Adrenal gland (tissue), 12 donors: ENCODE measurements around the gene RPA3. TPM values are rescaled to one million over a fixed set of nuclear protein-coding genes. Genes with fewer than 3 reads are reported as not detected.

Experiments used
- DNase-seq, 7 donors: peaks; one replicate each; pipeline ENCODE4 v3.0.0-alpha.2; 2019 to 2020
- H3K27ac ChIP-seq, 5 donors: fragments of 200-600 bp; sonication (generic) in 4 of 5; 1 replicate in 3 of 5; 2 replicates in 2 of 5; pipeline versions ENCODE4 v1.5.1 to v1.8.0; 2016 to 2020; ENCODE audit warnings: mild to moderate bottlenecking in 1 of 5
- H3K27me3 ChIP-seq: fragments of 200-600 bp; 2 replicates; pipeline ENCODE4 v1.8.0; 2021
- H3K36me3 ChIP-seq, 2 donors: fragments of 200-600 bp; replicated peaks in 1 of 2; 1 replicate in 1 of 2; 2 replicates in 1 of 2; pipeline versions ENCODE4 v1.5.1 to v1.8.0; 2018 to 2022
- H3K4me1 ChIP-seq, 2 donors: fragments of 200-600 bp; replicated peaks in 1 of 2; 1 replicate in 1 of 2; 2 replicates in 1 of 2; pipeline versions ENCODE4 v1.5.1 to v1.8.0; 2018 to 2021
- H3K4me3 ChIP-seq, 4 donors: fragments of 200-600 bp; sonication (generic) in 3 of 4; one replicate each; pipeline ENCODE4 v1.5.1; 2016 to 2018
- H3K9me3 ChIP-seq, 3 donors: fragments of 200-600 bp; sonication (generic) in 1 of 3; replicated peaks in 1 of 3; 1 replicate in 2 of 3; 2 replicates in 1 of 3; pipeline versions ENCODE4 v1.5.1 to v1.8.0; 2016 to 2021
- POLR2A ChIP-seq, 2 donors: fragments of 450-650 bp; IDR thresholded peaks; one replicate each; pipeline ENCODE4 v1.6.1; 2017; ENCODE audit warnings: antibody characterized with exemption in 2 of 2, mild to moderate bottlenecking in 2 of 2, moderate library complexity in 1 of 2
- WGBS, 4 donors: extraction: QIAGEN DNeasy Blood & Tissue Kit in 2 of 4; methylation state at CpG; one replicate each; pipeline versions ENCODE4 v1.1.5 to v1.1.7; 2013 to 2017; 5-methylcytosine and 5-hydroxymethylcytosine counted together
- intact Hi-C, 2 donors: fragments of 100-400 bp; cut with DNase I; formaldehyde crosslinking; loops; one replicate each; pipeline versions ENCODE4 v1.14.1 to v1.15.0; 2022 to 2023
- polyA plus RNA-seq, 3 donors: library from polyadenylated mRNA; stranded (reverse); fragments of 200-250 nt in 2 of 3; fragments of 350-450 nt in 1 of 3; fragmentation: Illumina TruSeq in 1 of 3; extraction: RNeasy Lipid Tissue Mini Kit (QIAGEN cat#74804) in 1 of 3; gene quantifications; one replicate each; pipeline ENCODE4 v1.2.3, GENCODE V29; 2013 to 2014
- total RNA-seq, 9 donors: library from RNA; depleted of rRNA in 4 of 9; stranded (reverse); fragments of >200 nt in 4 of 9; fragments of 120-200 nt in 1 of 9; fragmentation: NEBNext Ultra II Directional in 1 of 9; extraction: Animal tissue kit (Norgen Biotek cat#: 25700) in 1 of 9; gene quantifications; one replicate each; pipeline versions ENCODE4 v1.1.0 to v1.2.4, GENCODE V29; 2013 to 2023
- TF ChIP-seq, protein P1 (sequence below), 6 experiments: fragments of 450-650 bp in 4 of 6; fragments of 200-600 bp in 2 of 6; sonication (generic) in 1 of 6; IDR thresholded peaks; 1 replicate in 5 of 6; 2 replicates in 1 of 6; pipeline versions ENCODE4 v1.5.1 to v1.8.0; 2016 to 2021; ENCODE audit warnings: antibody characterized with exemption in 6 of 6, mild to moderate bottlenecking in 2 of 6, moderate library complexity in 1 of 6
- donor health status: healthy with polysubstance abuse.
- donor health status: Bipolar disorder and iron deficiency.
- donor health status: DM: yes; HTN: yes; CAD: no.
- donor health status: DM: no; HTN: no; CAD: no.
- donor health status: DM: no; HTN: no; CAD: no.
- donor health status: DM: yes; HTN: yes; CAD: no.

The RPA3 gene
- total and polyA plus RNA-seq, 12 donors, result 15.3 to 52.5 (median 31.1) TPM

DNA sequence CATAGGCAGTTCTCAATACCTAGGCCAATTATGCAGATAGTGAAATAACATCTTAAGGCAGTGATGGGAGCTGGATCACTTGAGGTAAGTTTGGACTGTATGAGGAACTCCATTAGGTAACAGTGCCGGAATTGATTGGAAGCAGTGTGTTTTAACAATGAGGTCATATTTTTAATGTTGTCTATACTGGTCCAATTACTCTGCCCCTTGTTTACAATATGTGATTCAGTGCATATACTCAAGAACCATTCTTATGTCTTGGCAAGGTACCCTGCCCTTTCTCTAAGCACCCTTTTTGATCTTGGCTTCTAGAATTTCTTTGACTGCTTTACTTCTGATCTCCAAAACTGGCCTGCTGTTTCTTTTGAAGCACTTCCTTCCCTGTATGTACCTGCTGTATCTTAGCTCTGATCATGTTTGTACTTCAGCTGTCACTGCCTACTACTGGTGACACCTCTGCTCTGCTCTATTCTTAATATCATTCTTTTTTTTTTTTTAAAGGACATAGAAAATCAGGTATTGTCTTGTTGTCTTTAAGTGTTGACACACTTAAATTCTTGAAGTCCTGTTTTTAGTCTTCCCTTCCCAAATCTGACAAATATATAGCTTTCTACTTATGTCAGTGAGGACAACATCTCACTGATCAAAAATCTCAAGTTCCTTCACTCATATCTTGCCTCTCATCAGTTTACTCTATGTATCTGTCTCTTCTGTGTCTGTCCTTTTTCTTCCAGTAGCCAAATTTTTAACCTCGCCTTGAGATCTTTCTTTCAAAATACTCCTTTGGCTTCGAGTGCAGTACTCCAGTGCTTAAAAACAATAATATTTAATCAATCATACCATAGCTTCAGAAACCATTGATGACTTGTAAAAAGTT is 46.4 kb upstream of the RPA3 start:
- Histone ChIP-seq H3K4me1 (peaks cover 11 to 40% of the 10 kb centered on the region in 2 donors), H3K27me3 (no peaks in the 10 kb centered on the region), H3K36me3 (no peaks in the 10 kb centered on the region), H3K4me3 (no peak overlapping the region), H3K9me3 (no peaks in the 10 kb centered on the region), H3K27ac (no peak overlapping the region)
- no peak for DNase-seq
- TF ChIP-seq POLR2A (IDR thresholded peaks at IDR 0.05), result no peak
- TF ChIP-seq, protein P1, sequence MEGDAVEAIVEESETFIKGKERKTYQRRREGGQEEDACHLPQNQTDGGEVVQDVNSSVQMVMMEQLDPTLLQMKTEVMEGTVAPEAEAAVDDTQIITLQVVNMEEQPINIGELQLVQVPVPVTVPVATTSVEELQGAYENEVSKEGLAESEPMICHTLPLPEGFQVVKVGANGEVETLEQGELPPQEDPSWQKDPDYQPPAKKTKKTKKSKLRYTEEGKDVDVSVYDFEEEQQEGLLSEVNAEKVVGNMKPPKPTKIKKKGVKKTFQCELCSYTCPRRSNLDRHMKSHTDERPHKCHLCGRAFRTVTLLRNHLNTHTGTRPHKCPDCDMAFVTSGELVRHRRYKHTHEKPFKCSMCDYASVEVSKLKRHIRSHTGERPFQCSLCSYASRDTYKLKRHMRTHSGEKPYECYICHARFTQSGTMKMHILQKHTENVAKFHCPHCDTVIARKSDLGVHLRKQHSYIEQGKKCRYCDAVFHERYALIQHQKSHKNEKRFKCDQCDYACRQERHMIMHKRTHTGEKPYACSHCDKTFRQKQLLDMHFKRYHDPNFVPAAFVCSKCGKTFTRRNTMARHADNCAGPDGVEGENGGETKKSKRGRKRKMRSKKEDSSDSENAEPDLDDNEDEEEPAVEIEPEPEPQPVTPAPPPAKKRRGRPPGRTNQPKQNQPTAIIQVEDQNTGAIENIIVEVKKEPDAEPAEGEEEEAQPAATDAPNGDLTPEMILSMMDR (IDR thresholded peaks at IDR 0.05), result no peak
- intact Hi-C loops, result loop anchor here in 1 of 2 donors (10.0 kb wide), 1 partner anchor 430 kb away; no protein-coding TSS in a partner anchor
- WGBS, 4 donors, result 79 to 93% (median 83%) methylated on average over 3 of the region's 3 CpGs

DNA sequence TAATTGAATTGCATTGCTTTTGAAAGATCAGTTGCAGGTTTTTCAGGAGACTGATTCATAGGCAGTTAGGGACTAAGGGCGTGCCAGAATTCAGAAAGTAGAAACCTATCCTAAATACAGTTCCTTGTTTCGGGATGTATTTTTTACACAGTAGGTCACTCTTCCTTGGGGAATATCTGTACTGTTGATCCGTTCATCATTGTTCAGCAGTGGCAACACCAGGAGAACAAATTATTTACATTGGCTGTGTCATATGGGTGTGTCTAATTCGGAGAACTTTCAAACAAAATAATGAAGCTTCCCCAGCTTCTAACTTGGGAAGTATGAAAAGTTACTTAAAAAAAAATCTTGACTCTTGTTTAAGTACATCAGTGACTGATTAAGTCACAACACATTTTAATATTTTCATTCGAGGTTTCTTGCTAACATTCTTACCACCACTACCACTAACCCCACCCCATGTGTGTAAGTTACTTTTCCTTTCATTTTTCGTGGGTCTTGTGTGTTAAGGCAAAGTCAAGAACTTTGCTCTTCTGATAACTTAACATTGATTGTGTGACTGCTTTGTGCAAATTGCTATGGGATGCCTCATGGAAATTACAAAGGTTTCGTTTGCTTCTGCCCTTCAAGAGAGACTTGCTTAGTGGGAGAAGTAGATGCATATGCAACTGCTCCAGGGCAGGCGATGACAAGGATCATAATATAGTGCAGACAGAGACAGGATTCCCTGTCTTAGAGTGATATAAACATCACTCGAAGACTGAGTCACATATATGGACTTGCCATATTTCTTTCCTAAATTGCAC is 43.8 kb upstream of the RPA3 start:
- H3K4me1 ChIP-seq, result peaks cover 11 to 40% of the 10 kb centered on the region in 2 donors
- TF ChIP-seq, protein P1 (IDR thresholded peaks at IDR 0.05), result no peak
- no peak for TF ChIP-seq POLR2A (IDR thresholded peaks at IDR 0.05)
- intact Hi-C loops, result loop anchor here in 1 of 2 donors (2.0 to 10.0 kb wide), 2 partner anchors 83 to 433 kb away; no protein-coding TSS in a partner anchor
- WGBS, 4 donors, result 21 to 28% (median 27%) methylated on average over 9 of the region's 9 CpGs
- H3K27ac ChIP-seq, result peak overlapping the region in 3 of 5 donors; percentile 27 to 61 (median 30)
- peak overlapping the region in 1 of 4 donors; percentile 42 for H3K4me3 ChIP-seq
- H3K36me3 ChIP-seq, result no peaks in the 10 kb centered on the region
- no peaks in the 10 kb centered on the region for H3K27me3 ChIP-seq
- DNase-seq, result no peak
- no peaks in the 10 kb centered on the region for H3K9me3 ChIP-seq

DNA sequence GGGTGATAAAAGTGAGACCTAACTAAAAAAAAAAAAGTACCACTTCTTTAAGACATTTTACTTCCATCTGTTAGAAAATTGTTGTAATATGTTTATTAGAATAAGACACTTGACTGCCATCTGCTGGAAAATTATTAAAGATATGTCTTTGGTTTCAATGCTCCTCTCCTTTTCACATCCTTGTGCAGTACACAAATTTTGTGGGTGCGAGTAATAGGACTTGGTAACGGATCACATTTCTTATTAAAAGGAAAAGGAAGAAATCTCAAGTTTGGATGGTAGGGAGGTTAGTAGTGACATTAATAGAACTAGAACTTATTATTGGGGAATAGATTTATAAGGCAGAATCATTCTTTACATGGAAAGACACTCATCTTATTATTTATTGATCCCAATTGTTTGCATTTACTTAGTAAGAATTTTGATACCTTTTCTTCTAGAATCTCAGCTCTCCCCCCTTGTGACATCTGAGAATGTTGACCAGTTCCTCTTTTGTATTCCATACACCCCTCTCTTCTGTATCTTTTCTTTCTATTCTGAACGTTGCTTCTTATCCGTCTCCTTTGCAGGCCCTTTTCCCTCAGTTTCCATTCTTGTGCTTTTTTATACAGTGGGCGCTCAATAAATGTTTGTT is 43.0 kb upstream of the RPA3 start:
- TF ChIP-seq, protein P1 (IDR thresholded peaks at IDR 0.05), result peak; percentile 43 to 66 (median 58)
- no peak for TF ChIP-seq POLR2A (IDR thresholded peaks at IDR 0.05)
- Histone ChIP-seq H3K4me3 (peak overlapping the region in 1 of 4 donors; percentile 42), H3K27me3 (no peaks in the 10 kb centered on the region), H3K9me3 (no peaks in the 10 kb centered on the region), H3K4me1 (peaks cover 6 to 35% of the 10 kb centered on the region in 2 donors), H3K36me3 (no peaks in the 10 kb centered on the region), H3K27ac (peak overlapping the region in 2 of 5 donors; percentile 27 to 61)
- no peak for DNase-seq
- WGBS, 4 donors, result 34 to 39% (median 37%) methylated on average over 5 of the region's 5 CpGs
- intact Hi-C loops, result loop anchor here in 1 of 2 donors (2.0 to 10.0 kb wide), 2 partner anchors 83 to 433 kb away; no protein-coding TSS in a partner anchor
